H9 (cell line): ENCODE measurements around the gene OR9G4. TPM values are rescaled to one million over a fixed set of nuclear protein-coding genes. Genes with fewer than 3 reads are reported as not detected.

Experiments used
- DNase-seq: peaks from one replicate; pipeline ENCODE4 v3.0.0-alpha.2; 2017
- H2AFZ ChIP-seq: one replicate; pipeline ENCODE4 v1.6.1; 2013; ENCODE audit warnings: mild to moderate bottlenecking, low read length, control low read depth, moderate library complexity
- H2AK5ac ChIP-seq: 2 replicates; pipeline ENCODE4 v1.6.1; 2013; ENCODE audit warnings: low read length, control low read depth, mixed read lengths; ENCODE audit not compliant: insufficient read length
- H2BK120ac ChIP-seq: one replicate; pipeline ENCODE4 v1.6.1; 2013; ENCODE audit warnings: low read depth, mild to moderate bottlenecking, low read length, control low read depth, inconsistent platforms; ENCODE audit not compliant: poor library complexity, severe bottlenecking
- H2BK12ac ChIP-seq: 2 replicates; pipeline ENCODE4 v1.6.1; 2013; ENCODE audit warnings: low read length, control low read depth, mixed read lengths, low read depth; ENCODE audit not compliant: insufficient read length
- H2BK15ac ChIP-seq: 2 replicates; pipeline ENCODE4 v1.6.1; 2013; ENCODE audit warnings: low read depth, low read length, control low read depth
- H2BK20ac ChIP-seq: one replicate; pipeline ENCODE4 v1.6.1; 2013; ENCODE audit warnings: low read depth, mild to moderate bottlenecking, low read length, control low read depth, inconsistent platforms; ENCODE audit not compliant: poor library complexity, severe bottlenecking
- H2BK5ac ChIP-seq: 2 replicates; pipeline ENCODE4 v1.6.1; 2013; ENCODE audit warnings: low read length, control low read depth, mixed read lengths; ENCODE audit not compliant: insufficient read length
- H3K14ac ChIP-seq: 2 replicates; pipeline ENCODE4 v1.6.1; 2013; ENCODE audit warnings: low read length, control low read depth; ENCODE audit not compliant: insufficient read depth
- H3K18ac ChIP-seq: 2 replicates; pipeline ENCODE4 v1.6.1; 2013; ENCODE audit warnings: low read depth, mild to moderate bottlenecking, mixed read lengths, low read length, control low read depth; ENCODE audit not compliant: insufficient read length
- H3K23ac ChIP-seq: 2 replicates; pipeline ENCODE4 v1.6.1; 2013; ENCODE audit warnings: low read length, control low read depth, mixed read lengths, low read depth; ENCODE audit not compliant: insufficient read length
- H3K23me2 ChIP-seq: 2 replicates; pipeline ENCODE4 v1.6.1; 2013; ENCODE audit warnings: low read depth, mild to moderate bottlenecking, mixed read lengths, low read length, control low read depth; ENCODE audit not compliant: insufficient read length, poor library complexity, severe bottlenecking
- H3K27ac ChIP-seq: 2 replicates; pipeline ENCODE4 v1.5.1; 2013; ENCODE audit warnings: low read length, control low read depth, mixed read lengths, low read depth; ENCODE audit not compliant: insufficient read length
- H3K27me3 ChIP-seq: 2 replicates; pipeline ENCODE4 v1.6.1; 2013; ENCODE audit warnings: low read length, control low read depth, inconsistent platforms; ENCODE audit not compliant: insufficient read depth
- H3K4ac ChIP-seq: 2 replicates; pipeline ENCODE4 v1.6.1; 2013; ENCODE audit warnings: low read depth, mild to moderate bottlenecking, control low read depth, inconsistent platforms, low read length, moderate library complexity
- H3K4me1 ChIP-seq: 2 replicates; pipeline ENCODE4 v1.6.1; 2013; ENCODE audit warnings: low read length, control low read depth, inconsistent platforms; ENCODE audit not compliant: insufficient read depth
- H3K4me2 ChIP-seq: 2 replicates; pipeline ENCODE4 v1.6.1; 2013; ENCODE audit warnings: low read length, control low read depth, mixed read lengths; ENCODE audit not compliant: insufficient read length, insufficient read depth
- H3K56ac ChIP-seq: 2 replicates; pipeline ENCODE4 v1.6.1; 2013; ENCODE audit warnings: low read depth, mild to moderate bottlenecking, mixed read lengths, low read length, control low read depth; ENCODE audit not compliant: insufficient read length
- H3K79me1 ChIP-seq: 2 replicates; pipeline ENCODE4 v1.6.1; 2013; ENCODE audit warnings: low read depth, mild to moderate bottlenecking, moderate library complexity, low read length, control low read depth, inconsistent platforms; ENCODE audit not compliant: insufficient read depth, poor library complexity, severe bottlenecking
- H3K79me2 ChIP-seq: 2 replicates; pipeline ENCODE4 v1.6.1; 2013; ENCODE audit warnings: low read length, control low read depth, inconsistent platforms; ENCODE audit not compliant: insufficient read depth
- H3K9ac ChIP-seq: 2 replicates; pipeline ENCODE4 v1.6.1; 2013; ENCODE audit warnings: low read length, control low read depth, mixed read lengths; ENCODE audit not compliant: insufficient read length; ENCODE audit errors: extremely low read depth
- H3K9me3 ChIP-seq: one replicate; pipeline ENCODE4 v1.6.1; 2013; ENCODE audit warnings: low read depth, low read length, inconsistent platforms; ENCODE audit not compliant: control insufficient read depth
- H3T11ph ChIP-seq: one replicate; pipeline ENCODE4 v1.6.1; 2013; ENCODE audit warnings: mild to moderate bottlenecking, low read length, control low read depth, inconsistent platforms
- H4K20me1 ChIP-seq: one replicate; pipeline ENCODE4 v1.6.1; 2013; ENCODE audit not compliant: control insufficient read depth, insufficient read length, insufficient read depth
- H4K5ac ChIP-seq: 2 replicates; pipeline ENCODE4 v1.6.1; 2013; ENCODE audit warnings: low read depth, mild to moderate bottlenecking, mixed read lengths, low read length, control low read depth; ENCODE audit not compliant: insufficient read length
- H4K8ac ChIP-seq: replicated peaks from 2 replicates; pipeline ENCODE4 v1.6.1; 2013; ENCODE audit warnings: low read length, control low read depth, mixed read lengths, low read depth; ENCODE audit not compliant: insufficient read length
- H4K91ac ChIP-seq: 2 replicates; pipeline ENCODE4 v1.6.1; 2013; ENCODE audit warnings: low read depth, mild to moderate bottlenecking, moderate library complexity, mixed read lengths, low read length, control low read depth; ENCODE audit not compliant: insufficient read length
- H3K27ac Mint-ChIP-seq, 3 experiments: 2 replicates in 2 of 3; 3 replicates in 1 of 3; pipeline ENCODE4 v1.8.0; 2020 to 2021; ENCODE audit warnings: mixed read lengths in 3 of 3, mild to moderate bottlenecking in 1 of 3, moderate library complexity in 1 of 3
- H3K27me3 Mint-ChIP-seq: 2 replicates; pipeline ENCODE4 v1.8.0; 2021; ENCODE audit warnings: low read depth, mild to moderate bottlenecking, moderate library complexity, mixed read lengths
- H3K36me3 Mint-ChIP-seq, 3 experiments: 2 replicates in 2 of 3; 3 replicates in 1 of 3; pipeline ENCODE4 v1.8.0; 2020 to 2021; ENCODE audit warnings: low read depth in 3 of 3, mixed read lengths in 3 of 3; ENCODE audit not compliant: insufficient read depth in 1 of 3
- H3K4me1 Mint-ChIP-seq, 2 experiments: 2 replicates each; pipeline ENCODE4 v1.8.0; 2020; ENCODE audit warnings: mixed read lengths in 2 of 2
- H3K4me3 Mint-ChIP-seq, 2 experiments: 2 replicates in 1 of 2; 3 replicates in 1 of 2; pipeline ENCODE4 v1.8.0; 2020 to 2021; ENCODE audit warnings: mild to moderate bottlenecking in 2 of 2, mixed read lengths in 2 of 2, moderate library complexity in 1 of 2
- H3K9me3 Mint-ChIP-seq, 2 experiments: 2 replicates in 1 of 2; 3 replicates in 1 of 2; pipeline ENCODE4 v1.8.0; 2020; ENCODE audit warnings: mild to moderate bottlenecking in 2 of 2, mixed read lengths in 2 of 2, moderate library complexity in 1 of 2
- WGBS: extraction: QIAGEN DNeasy Blood & Tissue Kit; methylation state at CpG from one replicate; pipeline ENCODE4 v1.1.7; 2013; ENCODE audit warnings: missing lambda C conversion rate, low lambda C conversion rate, mixed read lengths; ENCODE audit not compliant: insufficient read length; ENCODE audit errors: extremely low coverage; 5-methylcytosine and 5-hydroxymethylcytosine counted together
- total RNA-seq: library from RNA; stranded (reverse); gene quantifications from 2 replicates; pipeline ENCODE4 v1.2.1, GENCODE V29; 2021
- TF ChIP-seq, protein P1 (sequence below): fragments of 200-600 bp; sonication (generic); conservative IDR thresholded peaks from 3 replicates; pipeline ENCODE4 v1.8.0; 2021; ENCODE audit warnings: antibody characterized with exemption, mild to moderate bottlenecking

Gene OR9G4
- total RNA-seq, 1 experiment from 2014 or later = not detected

- Histone ChIP-seq H3K27ac (no peak overlapping the region), H3K18ac (no peak overlapping the region), H2BK20ac (no peak overlapping the region), H2BK5ac (no peak overlapping the region), H4K91ac (no peak overlapping the region), H3K27me3 (no peaks in the 10 kb centered on the region), H3K79me2 (no peaks in the 10 kb centered on the region; the same call in 1 of the 2 replicates), H3K4ac (no peak overlapping the region), H4K20me1 (no peaks in the 10 kb centered on the region), H3K4me2 (no peak overlapping the region), H3T11ph (no peak overlapping the region), H3K56ac (no peak overlapping the region), H3K9me3 (no peaks in the 10 kb centered on the region), H2AK5ac (no peak overlapping the region), H3K9ac (no peak overlapping the region), H3K79me1 (no peaks in the 10 kb centered on the region), H2AFZ (no peak overlapping the region), H2BK15ac (no peak overlapping the region), H2BK12ac (no peak overlapping the region), H3K23me2 (no peaks in the 10 kb centered on the region), H3K4me1 (no peaks in the 10 kb centered on the region), H3K14ac (no peak overlapping the region), H4K5ac (no peak overlapping the region), H4K8ac (no peak overlapping the region), H3K23ac (no peak overlapping the region), H2BK120ac (no peak overlapping the region)
- no CpG with 5 or more reads among the region's 4 CpGs for WGBS
- DNase-seq = no peak
- Mint-ChIP-seq H3K36me3 (no peaks in the 10 kb centered on the region; a peak in 2 of 7 replicates), H3K4me3 (no peak overlapping the region), H3K9me3 (peaks cover 0 to 6% of the 10 kb centered on the region in 2 experiments; a peak in 3 of 5 replicates), H3K27me3 (no peaks in the 10 kb centered on the region), H3K4me1 (no peaks in the 10 kb centered on the region), H3K27ac (no peak overlapping the region)
- TF ChIP-seq, protein P1, sequence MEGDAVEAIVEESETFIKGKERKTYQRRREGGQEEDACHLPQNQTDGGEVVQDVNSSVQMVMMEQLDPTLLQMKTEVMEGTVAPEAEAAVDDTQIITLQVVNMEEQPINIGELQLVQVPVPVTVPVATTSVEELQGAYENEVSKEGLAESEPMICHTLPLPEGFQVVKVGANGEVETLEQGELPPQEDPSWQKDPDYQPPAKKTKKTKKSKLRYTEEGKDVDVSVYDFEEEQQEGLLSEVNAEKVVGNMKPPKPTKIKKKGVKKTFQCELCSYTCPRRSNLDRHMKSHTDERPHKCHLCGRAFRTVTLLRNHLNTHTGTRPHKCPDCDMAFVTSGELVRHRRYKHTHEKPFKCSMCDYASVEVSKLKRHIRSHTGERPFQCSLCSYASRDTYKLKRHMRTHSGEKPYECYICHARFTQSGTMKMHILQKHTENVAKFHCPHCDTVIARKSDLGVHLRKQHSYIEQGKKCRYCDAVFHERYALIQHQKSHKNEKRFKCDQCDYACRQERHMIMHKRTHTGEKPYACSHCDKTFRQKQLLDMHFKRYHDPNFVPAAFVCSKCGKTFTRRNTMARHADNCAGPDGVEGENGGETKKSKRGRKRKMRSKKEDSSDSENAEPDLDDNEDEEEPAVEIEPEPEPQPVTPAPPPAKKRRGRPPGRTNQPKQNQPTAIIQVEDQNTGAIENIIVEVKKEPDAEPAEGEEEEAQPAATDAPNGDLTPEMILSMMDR = no peak
Measured at GRCh38 chr11:56740886-56741285, 7.6 kb downstream of the OR9G4 start.
